ENCODE measurements around the gene RAMACL. TPM values are rescaled to one million over a fixed set of nuclear protein-coding genes. Genes with fewer than 3 reads are reported as not detected.
"Not testable (repeated sequence)": the region's sequence is repeated elsewhere in the genome, so short reads cannot be mapped to it uniquely, and the experiment has no call there.

RAMACL gene
- total RNA-seq: 1 to 10 TPM in 3 of 4 donors, not detected in 1; 1.5 to 8.1 (median 1.8) TPM

DNA sequence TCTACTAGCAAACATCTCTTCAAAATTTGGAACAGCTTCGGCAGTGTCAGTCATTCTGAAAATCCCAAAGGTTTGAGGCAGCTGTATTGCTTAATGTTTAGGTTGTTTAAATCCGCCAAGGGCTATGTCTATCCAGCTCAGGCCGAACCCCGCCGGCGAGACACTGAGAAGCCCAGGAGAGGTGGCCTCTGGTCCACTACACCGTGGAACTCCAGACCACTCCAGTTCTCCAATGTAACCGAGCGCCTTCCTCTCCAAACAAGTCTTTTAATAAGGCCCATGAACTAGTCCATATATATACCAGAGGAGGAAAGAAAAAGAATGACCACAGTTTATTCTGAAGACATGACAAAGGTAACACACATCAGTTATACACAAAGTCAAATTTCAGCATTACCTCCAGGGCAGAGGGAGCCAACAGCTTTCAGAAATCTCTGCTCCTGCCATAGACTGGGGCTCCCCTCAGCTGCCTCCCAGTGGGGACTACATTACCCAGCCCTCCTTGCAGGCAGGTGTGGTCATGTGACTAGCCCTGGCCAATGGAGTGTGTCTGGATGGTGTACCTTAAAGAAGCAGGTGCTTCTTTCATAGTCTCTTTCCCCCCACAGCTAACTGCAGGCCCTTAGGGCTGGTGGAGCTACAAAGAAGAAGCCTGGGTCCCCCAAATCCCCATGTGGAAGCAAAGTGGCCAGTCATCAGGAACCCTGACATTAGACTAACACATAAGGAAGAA, at the start of gene RAMACL:
Gene RAMACL (minus strand): TSS at position 255 of the 733 bp plus-strand sequence. CDS start 201 bp downstream, at position 54.
- H3K4me1 ChIP-seq: peaks cover 0 to 10% of the 10 kb centered on the region in 2 donors
- H3K4me3 ChIP-seq: no peak within 1 kb of the TSS
- no peaks in the 10 kb centered on the region for H3K9me3 ChIP-seq
- no peak for DNase-seq
- TF ChIP-seq, protein P1, sequence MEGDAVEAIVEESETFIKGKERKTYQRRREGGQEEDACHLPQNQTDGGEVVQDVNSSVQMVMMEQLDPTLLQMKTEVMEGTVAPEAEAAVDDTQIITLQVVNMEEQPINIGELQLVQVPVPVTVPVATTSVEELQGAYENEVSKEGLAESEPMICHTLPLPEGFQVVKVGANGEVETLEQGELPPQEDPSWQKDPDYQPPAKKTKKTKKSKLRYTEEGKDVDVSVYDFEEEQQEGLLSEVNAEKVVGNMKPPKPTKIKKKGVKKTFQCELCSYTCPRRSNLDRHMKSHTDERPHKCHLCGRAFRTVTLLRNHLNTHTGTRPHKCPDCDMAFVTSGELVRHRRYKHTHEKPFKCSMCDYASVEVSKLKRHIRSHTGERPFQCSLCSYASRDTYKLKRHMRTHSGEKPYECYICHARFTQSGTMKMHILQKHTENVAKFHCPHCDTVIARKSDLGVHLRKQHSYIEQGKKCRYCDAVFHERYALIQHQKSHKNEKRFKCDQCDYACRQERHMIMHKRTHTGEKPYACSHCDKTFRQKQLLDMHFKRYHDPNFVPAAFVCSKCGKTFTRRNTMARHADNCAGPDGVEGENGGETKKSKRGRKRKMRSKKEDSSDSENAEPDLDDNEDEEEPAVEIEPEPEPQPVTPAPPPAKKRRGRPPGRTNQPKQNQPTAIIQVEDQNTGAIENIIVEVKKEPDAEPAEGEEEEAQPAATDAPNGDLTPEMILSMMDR (IDR thresholded peaks at IDR 0.05): no peak
- no peak for TF ChIP-seq POLR2A (IDR thresholded peaks at IDR 0.05)
- no peaks in the 10 kb centered on the region for H3K27me3 ChIP-seq
- no peak within 1 kb of the TSS for H3K27ac ChIP-seq
- intact Hi-C loops (cut with DNase I; ENCODE audit: low total_unique reads): no loop called here
- no peaks in the 10 kb centered on the region for H3K36me3 ChIP-seq

DNA sequence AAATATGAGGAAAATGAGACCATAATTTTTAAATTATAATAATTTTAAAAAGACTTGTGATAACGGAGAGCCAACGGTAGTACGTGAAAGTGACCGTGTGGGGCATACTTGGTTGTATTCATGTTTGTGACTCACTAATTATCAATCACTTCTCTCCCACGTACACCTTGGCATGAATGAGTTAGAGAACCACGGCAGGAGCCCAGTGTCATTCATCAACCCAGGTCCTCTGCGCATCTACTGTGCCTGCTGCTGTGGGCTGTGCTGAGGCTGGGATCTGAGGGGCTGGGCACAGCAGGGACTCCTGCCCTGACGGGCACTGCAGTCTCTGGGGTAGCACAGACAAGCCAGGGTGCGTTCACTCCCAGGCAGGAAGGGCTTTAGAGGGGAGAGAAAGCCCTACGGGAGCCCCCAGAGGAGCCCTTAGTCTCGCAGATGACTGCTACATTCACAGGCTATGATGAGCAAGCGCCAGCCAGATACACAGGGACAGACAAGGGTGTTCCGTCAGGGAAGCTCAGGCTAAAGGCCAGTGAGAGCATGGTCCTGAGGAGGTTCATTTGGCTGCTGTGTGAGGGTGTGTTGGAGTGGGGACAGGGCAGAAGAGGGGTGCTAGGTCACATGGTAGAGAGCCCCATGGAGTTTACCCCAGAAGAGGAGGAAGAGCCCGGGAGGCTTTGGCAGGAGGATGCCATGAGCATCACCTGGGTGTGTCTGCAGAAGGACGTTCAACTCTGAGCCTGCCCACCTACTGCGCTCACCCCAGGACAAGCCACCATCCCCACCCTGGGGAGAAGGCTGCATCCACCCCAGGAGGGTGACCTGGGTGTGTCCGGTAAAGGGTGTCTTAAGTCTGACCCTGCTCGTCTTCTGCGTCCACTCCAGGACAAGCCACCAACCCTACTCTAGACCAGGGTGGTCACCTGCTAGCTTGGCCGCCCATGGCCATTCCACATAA, 48.8 kb upstream of the RAMACL start:
- DNase-seq: no peak
- no peak for TF ChIP-seq POLR2A (IDR thresholded peaks at IDR 0.05)
- TF ChIP-seq, protein P1 (IDR thresholded peaks at IDR 0.05): no peak
- H3K9me3 ChIP-seq: no peaks in the 10 kb centered on the region
- no peak overlapping the region for H3K4me3 ChIP-seq
- no peak overlapping the region for H3K27ac ChIP-seq
- H3K36me3 ChIP-seq: no peaks in the 10 kb centered on the region
- intact Hi-C loops (cut with DNase I; ENCODE audit: low total_unique reads): no loop called here
- no peaks in the 10 kb centered on the region for H3K27me3 ChIP-seq
- peaks cover 0 to 4% of the 10 kb centered on the region in 2 donors for H3K4me1 ChIP-seq

DNA sequence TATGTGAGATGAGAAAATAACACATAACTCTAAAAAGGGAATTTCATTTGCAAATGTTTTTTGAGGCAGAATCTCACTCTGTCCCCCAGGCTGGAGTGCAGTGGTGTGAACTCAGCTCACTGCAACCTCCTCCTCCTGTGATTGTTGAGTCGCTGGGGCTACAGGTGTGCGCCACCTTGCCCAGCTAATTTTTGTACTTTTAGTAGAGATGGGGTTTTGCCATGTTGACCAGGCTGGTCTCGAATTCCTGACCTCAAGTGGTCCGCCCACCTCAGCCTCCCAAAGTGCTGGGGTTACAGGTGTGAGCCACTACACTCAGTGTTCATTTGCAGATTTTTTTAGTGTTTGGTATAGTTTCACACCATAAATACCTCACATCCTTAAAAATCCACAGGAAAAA, 48.1 kb upstream of the RAMACL start:
- H3K27me3 ChIP-seq; H3K36me3 ChIP-seq; H3K4me3 ChIP-seq; DNase-seq; intact Hi-C loops (cut with DNase I; ENCODE audit: low total_unique reads); H3K9me3 ChIP-seq; H3K4me1 ChIP-seq; H3K27ac ChIP-seq: not testable (repeated sequence)

DNA sequence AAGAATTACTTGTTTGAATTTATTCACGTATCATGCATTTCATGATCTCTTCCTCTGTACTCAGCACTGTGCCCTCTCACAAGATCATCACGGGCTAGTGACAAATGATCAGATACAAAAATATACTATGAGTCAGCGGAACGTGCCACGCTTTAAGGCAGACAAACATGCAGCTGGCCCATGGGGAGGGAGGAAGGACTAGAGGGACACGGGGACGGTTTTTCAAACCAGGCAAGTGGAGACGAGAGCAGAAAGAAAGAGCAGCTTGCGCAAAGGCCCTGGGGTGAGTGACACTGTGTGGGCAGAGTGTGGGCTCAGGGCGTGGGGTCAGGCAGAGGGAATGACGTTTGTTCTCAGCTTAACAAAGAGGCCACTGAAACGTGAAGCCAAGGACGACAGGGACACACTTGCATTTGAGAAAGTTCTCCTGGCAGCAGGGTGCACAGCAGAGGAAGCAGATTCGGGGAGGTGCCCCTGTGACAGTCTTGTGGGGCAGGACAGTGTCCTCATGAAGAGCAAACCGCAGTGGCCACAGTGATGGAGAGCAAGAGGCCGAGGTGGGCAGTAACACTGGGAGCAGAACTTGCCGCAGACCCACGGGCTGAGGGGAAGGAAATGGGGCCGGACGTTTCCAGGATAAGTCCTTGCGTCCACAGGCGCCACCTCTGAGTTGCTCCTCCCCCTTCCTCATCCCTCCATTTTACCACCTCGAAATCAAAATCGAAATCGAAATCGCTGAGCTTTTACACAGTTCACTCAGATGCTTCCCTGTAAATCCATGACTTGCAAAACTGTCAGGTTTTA, 47.5 kb upstream of the RAMACL start:
- no peak for DNase-seq
- no peaks in the 10 kb centered on the region for H3K36me3 ChIP-seq
- intact Hi-C loops (cut with DNase I; ENCODE audit: low total_unique reads): no loop called here
- TF ChIP-seq, protein P1 (IDR thresholded peaks at IDR 0.05): no peak
- TF ChIP-seq POLR2A (IDR thresholded peaks at IDR 0.05): no peak
- peaks cover 0 to 4% of the 10 kb centered on the region in 2 donors for H3K4me1 ChIP-seq
- H3K4me3 ChIP-seq: no peak overlapping the region
- H3K27me3 ChIP-seq: no peaks in the 10 kb centered on the region
- no peak overlapping the region for H3K27ac ChIP-seq
- no peaks in the 10 kb centered on the region for H3K9me3 ChIP-seq

DNA sequence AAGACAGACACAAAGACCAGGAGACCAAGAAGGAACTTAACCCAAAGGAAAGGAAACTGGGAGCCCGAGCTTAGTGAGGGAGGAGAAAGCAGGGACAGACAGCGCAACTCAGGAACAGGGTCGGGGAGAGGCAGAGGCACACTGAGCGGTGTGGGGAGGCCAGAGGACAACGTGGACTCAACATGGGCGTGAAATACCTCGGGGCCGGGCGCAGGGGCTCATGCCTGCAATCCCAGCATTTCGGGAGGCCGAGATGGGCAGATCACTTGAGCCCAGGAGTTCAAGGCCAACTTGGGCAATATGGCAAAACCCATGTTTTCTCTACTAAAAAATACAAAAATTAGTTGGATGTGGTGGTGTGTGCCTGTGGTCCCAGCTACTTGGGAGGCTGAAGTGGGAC, 46.3 kb upstream of the RAMACL start:
- H3K4me3 ChIP-seq: no peak overlapping the region
- no peak overlapping the region for H3K27ac ChIP-seq
- H3K27me3 ChIP-seq: no peaks in the 10 kb centered on the region
- peaks cover 0 to 4% of the 10 kb centered on the region in 2 donors for H3K4me1 ChIP-seq
- no peaks in the 10 kb centered on the region for H3K36me3 ChIP-seq
- TF ChIP-seq, protein P1 (IDR thresholded peaks at IDR 0.05): no peak
- no peak for TF ChIP-seq POLR2A (IDR thresholded peaks at IDR 0.05)
- DNase-seq: no peak
- no peaks in the 10 kb centered on the region for H3K9me3 ChIP-seq
- intact Hi-C loops (cut with DNase I; ENCODE audit: low total_unique reads): no loop called here

All from uterus (tissue), 4 donors.